Measurements from ENCODE around the gene HELZ2.
A peak's percentile ranks its signal among the peaks of the same experiment; 100 is the strongest.

HELZ2 gene

DNA sequence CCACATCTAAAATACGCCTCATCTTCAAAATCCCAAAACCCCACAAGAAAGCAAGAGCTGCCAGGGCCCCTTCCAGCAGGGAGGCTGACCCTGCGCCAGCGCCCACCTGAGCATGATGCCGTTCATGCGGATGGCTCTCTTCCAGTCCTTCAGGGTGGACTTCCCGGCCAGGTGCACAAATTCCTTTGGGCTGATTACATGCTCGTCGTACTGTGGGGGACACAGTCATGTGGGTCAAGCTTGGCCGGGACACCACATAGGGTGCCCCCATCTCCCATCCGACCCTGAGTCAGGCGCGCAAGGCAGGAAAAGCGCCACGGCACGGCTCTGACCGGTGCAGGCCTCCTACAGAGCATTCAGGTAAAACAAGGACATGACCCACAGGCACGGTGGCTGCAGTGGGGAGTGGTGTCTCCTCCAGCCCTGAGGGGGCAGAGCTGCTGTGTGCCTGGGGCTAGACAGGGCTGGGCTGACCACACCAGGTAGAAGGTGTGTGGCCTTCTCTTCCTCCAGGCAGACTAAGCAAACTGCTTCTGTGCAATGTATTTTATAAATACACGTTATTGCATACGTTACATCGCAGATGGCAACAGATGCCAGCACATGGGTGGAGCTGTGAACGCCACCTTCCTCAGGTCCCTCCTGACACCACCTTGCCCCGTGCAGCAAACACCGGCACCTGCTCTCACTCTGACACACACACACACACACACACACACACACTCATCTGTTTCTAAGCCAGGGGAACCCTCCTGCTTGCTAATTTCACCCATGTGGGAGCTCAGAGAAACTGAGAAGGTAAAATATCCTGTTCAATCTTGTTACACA lies 23.8 kb upstream of the HELZ2 start:
- no peak for DNase-seq

- no peak for DNase-seq
These were observed 22.4 kb upstream of the HELZ2 start for GRCh38 chr20:63596423-63596822.

DNA sequence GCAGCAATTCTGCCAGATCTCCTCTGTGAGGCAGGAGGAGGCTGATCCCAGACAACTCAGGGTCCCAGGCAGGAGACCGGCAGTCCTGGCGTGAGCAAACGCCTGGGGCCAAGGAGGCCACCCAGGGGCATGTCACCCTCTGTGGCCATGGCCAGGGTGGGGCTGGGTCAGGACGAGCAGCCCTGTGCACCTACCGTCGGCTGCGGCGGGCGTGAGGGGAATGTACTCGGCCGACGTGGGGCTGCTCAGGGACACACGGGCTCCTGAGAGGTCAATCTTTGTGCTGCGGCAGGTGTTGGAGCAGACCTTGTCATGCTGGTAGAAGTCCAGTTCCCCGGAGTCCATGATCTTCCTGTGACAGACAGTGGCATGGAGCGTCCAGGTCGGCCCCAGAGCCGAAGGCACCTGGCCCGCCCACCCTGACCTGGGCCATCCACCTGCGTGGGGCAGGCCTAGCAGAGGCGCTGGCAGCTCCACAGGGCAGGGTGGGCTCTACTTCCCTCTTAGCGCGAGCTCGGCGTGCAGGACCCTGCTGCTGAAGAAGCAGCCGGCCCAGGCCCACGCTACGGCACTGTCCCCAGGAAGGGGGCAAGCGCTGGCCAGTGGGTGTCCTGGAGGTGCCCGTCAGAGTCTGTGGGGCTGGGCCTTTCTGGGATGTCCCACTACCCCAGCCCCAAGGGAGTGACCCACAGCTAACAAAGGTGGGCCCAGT lies 21.5 kb upstream of the HELZ2 start:
- no peak for DNase-seq

DNA sequence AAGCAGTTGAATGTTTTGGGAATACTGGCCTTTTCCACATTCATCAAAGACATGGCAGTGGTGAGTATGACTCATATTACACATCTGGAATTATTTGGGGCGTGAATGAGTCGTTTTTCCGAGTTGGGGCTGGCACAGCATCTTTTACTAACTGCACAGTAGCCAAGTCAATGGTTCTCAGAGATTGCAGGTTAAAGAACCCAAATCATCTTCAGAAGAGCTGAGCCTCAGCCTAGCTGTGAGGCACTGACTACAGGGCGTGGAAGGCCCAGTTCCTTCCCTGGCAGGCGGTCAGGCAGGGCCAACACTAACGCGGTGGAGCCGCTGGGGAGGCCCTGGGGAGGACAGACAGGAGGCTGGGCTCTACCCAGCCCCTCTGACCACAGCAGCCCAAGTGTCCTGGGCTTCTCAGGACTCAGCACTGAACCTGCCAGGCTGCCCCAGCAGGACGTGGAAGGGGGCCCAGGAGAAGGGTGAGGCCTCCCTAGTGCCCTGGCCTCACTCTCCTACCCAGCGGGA lies 20.1 kb upstream of the HELZ2 start:
- no peak for DNase-seq

- DNase-seq, result no peak
These were observed 18.6 kb upstream of the HELZ2 start for GRCh38 chr20:63592661-63593060.

DNA sequence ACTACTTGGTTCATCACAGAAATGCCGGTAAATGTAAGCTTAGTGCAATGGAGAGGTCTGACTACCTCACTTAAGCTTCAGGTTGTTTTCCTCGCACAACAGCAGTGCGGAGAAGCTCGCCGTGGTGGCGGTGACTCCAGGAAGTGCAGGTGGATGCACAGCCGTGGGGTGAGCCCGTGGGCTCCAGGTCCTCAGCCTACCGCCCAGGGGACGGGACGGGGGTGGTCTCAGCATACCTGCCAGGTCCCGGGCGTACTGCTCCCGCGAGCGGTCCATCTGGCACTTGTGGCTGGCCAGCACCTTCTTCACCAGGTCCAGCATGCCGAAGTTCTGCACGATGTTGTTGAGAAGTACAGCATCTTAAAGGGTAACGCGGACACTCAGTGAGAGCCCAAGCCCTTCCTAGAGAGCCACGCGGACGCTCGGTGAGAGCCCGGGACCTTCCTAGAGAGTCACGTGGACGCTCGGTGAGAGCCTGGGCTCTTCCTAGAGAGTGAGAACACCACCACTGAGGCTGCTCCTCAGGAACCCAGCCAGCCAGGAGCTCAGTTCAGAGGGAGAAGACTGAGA lies 17.8 kb upstream of the HELZ2 start:
- DNase-seq, result no peak

DNA sequence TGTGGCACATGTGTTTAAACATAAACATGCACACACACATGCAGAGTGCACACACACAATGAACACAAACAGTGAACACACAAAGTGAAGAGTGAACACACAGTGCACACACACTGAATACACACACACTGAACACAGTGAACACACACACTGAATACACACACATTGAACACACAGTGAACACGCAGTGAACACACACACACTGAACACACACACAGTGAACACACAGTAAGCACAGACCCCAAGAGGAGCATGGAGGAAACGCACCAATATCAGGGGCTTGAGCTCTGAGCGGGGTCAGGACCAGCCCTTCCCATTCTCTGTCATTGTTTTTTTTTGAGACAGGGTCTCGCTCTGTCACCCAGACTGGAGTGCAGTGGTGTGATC lies 17.1 kb upstream of the HELZ2 start:
- no peak for DNase-seq

DNA sequence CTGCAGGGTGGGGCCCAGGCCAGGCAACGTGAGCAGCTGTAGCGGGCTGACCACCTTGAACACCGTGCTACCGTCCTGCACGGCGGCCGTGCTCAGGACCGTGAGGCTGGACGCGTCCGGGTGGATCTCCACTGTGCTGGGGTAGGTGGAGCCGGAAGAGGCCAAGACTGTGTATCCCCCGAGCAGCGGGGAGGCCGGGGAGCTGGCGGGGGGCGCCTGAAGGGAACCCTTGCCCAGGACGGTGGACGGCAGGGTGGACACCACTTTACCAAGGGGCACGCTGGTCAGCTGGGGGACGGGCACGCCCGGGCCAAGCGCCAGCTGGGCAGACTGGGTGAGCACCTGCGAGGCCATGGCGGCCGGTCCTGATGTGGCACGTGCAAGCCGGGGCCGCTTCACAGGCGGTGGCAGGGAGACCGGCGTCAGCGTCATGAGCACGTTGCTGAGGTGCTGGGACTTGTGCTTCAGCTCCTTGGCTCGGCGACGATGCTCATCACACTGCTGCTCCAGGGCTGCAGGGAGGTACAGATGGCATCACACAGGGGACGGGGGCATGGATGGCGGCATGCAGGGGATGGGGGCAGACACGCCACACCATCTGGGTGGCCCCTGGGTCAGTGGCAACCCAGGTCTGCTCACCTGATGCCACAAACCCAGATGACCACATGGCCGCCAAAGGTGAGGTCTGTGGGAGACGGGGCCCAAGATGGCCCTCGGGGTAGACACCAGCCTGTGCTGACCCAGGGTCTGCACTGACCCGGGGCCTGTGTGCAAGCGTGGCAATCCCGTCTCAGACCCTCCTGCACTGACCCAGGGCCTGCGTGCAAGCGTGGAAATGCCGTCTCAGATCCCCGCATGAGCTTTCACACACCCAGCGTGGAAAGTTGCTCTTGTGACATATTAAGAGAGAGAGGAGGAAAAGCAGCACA lies 16.4 kb upstream of the HELZ2 start:
- DNase-seq, result no peak

DNA sequence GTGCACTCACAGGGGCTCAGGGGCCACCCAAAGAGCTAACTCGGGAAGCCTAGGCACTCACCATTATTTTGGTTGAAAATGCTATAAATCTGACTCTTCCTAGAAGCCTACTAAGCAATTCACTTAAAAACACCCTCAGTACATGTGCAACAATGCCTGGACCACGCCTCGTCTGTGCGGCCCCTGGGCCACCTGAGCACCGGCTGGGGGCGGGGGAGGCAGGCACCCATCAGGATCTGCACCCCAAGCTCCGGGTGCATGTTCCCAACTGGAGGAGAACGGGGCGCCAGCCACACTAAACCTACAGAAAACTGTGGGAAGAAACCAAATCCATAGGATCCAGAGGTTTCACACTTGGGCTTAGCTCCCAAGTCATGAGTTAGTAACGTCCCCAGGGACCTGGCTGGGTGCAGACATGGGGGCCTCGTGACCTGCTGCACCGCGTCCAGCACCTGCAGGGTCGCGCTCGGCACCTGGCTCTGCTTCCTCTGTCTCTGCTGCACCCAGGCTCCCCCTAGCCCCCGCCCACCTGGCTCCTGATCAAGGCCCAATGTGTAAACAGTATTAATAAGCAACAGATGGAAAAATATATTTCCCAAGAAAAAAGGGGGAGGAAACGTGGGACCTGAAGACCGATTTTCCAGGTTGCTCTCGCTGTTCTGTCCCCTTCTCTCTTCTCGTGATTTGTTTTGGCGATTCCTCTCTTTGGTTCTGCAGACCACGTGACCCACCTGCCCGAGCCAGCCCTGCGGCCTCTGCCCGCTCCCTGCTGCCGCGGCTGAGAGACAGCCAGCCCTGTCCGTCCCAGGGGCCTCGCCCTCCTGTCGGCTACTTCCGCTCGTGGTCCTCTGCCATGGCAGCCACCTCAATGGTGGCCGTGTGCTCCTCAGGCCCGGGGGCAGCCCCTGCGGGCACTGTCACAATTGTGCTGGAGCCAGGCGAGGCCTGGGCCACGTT lies 15.5 kb upstream of the HELZ2 start:
- no peak for DNase-seq

DNA sequence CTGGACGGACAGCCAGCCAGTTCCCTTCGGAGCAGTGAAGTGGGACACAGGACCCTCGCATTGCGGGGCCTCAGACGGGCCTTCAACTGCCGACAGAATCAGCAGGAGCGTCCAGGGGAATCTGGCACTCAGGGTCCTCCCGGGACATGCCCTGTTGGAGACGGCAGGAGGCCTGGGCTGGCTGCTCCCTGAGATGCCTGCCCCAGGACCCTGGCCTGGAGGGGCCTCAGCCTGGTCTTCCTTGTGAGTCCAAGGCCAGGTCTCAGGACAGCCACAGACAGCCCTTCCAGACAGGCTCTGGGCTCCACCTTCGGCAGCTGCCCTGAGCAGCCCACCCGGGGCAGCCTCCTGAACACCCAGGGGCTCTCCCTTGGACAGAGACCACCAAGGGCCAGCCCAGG lies 14.6 kb upstream of the HELZ2 start:
- DNase-seq, result no peak

DNA sequence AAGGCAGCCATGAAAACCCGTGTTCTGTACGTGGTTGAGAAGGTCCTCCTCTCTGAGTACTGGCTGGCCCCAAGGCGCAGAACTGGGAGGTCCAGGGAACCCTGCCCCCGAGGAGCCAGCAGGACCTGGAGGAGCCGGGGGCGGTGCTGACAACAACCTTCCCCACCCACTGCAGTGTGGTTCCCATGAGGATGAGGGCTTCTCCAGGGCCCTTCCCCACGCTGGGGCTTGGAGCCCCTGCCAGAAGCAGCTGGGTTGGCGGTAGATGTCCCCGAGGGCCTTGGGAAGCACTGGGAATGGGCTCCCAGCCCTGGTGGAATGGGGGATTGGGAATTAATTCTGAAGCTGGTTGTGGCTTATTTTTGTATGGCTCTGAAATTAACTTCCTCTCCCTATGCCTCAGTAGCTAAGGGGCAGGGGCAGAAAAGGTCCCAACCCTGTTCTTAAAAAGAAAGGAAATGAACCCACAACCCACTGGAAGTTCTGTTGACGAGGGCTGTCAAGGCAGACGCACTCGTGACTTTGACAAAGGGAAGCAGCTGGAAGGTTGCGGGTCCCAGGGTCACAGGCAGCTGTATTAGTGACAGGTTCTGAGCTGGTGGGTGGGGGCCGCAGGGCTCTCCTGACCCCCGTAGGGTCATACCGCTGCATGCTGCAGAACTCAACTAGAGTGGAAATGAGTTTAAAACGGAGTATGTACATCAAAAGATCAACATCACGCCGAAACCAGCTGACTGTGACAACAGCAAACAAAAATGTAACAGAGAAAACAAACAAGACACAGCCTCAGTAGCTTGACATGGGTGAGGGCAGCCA lies 13.9 kb upstream of the HELZ2 start:
- DNase-seq, result no peak

DNA sequence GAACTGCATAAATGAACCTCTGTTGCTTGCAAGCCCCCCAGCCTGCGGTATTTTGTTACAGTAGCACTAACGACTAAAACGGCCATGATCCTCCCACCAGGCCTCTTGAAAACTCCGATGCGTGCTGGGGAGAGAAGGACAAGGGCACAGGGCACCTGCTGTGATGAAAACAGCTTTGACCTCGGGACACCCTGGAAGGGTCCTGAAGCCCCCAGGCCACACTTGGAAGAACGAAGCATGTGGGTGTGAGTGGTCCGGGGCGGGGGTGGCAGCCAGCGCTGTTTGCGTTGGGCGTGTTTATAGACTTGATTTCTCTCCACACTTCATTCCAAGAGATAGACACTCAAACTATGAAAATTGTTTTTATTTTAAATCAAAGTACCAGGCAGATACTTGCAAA lies 13.2 kb upstream of the HELZ2 start:
- no peak for DNase-seq

- no peak for DNase-seq
These were observed 12.8 kb upstream of the HELZ2 start for GRCh38 chr20:63586797-63587196.

- no peak for DNase-seq
These were observed 11.9 kb upstream of the HELZ2 start for GRCh38 chr20:63585616-63586565.

GRCh38 chr20:63582382-63583063 lies 8.5 kb upstream of the HELZ2 start:
- no peak for DNase-seq

- peak in 1 of 2 experiments; percentile 32 for DNase-seq
These were observed 6.9 kb upstream of the HELZ2 start for GRCh38 chr20:63580796-63581461.

DNA sequence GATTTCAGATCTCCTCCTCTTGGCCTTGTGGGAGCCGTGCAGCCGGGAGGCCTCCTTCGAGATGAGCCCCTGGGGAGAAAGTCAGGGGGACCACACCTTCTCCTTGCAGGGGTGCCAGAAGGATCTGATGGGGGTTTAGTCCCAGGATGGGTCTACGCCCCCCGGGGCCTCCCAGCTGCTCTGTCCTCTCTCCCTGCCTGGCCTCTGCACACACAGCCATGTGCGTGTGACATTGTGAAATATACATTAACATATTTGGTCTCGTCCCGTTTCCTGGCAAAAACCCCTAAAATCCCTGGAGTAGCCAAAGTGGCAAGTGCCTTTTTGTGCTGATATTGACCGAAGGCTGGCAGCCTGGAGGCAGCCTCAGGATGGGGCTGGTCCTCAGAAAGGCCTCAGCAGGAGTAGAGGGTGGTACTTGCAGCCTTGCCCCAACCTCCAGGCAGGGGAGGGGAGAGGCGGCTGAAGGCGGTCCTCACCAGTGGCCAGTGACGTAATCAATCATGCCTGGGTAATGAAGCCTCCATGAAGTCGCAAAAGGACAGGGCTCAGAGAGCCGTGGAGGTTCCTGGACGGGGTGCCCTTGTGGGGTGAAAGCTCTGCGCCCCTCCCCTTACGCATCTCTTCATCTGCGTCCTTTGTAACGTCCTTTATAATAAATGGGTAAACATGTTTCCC lies 5.1 kb upstream of the HELZ2 start:
- no peak for DNase-seq
